GM19324 (cell line): Measurements from ENCODE around the gene CHAF1B.
A peak's percentile ranks its signal among the peaks of the same experiment; 100 is the strongest.

Experiments used
- ATAC-seq: cut with Tn5 transposase; IDR thresholded peaks from one replicate; pipeline ENCODE4 v1.9.1; 2021; ENCODE audit warnings: mild to moderate bottlenecking, moderate library complexity; ENCODE audit not compliant: unreplicated experiment, low FRiP score

Gene CHAF1B

GRCh38 chr21:36423771-36424433 is 38.7 kb downstream of the CHAF1B start:
- no peak for ATAC-seq

DNA sequence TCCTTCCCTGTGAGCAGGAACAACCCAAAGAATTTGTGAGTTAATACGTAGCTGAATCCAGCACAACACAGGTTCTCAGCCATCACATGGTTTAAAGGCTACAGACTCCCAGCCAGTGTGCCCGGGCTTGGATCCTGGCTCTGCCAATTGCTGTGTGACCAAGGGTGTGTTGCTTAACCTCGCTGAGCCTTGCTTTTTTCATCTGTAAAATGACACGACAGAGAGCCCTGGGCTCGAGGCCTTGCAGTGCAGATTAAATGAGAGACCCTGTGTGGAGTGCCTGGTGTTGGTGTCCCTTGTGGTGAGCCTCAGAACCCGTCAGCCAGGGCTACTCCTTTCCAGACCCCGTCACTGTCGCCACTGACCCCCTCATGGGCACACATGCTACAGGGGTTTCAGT is 39.4 kb downstream of the CHAF1B start:
- ATAC-seq, result no peak

DNA sequence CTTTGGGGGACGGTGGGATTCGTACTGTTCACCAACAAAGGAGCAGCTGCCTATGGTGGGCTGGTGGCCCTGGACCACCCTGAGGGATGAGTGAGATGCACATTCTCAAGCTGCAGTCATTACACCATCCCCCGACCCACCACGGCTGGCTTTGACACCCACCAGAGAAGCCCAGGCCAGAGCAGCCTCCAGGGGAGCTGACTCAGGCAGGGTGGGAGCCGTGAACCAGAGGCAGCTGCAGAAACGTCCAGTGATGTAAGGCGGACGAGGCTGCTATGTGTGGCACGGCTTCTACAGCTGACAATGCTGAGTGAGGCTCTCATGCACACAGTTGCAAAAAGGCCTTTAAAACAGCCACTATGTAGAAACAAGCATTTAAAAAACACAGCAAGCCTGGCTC is 40.1 kb downstream of the CHAF1B start:
- no peak for ATAC-seq

DNA sequence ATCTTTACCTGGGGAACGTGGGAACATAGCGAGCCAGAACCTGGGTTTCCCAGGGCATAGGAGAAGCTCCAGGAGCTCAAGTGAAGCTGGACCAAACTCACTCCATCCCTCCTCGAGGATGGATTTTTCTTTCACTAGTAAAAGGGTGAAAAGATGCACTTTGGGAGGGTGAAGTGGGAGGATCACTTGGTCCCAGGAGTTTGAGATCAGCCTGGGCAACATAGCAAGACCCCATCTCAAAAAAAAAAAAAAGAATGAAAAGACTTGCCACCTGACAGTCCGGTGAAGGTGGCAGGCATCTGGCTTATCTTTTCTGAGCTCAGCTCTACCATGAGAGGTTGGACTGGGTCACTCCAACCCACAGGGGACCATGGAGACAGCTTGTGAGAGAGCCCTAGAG is 42.3 kb downstream of the CHAF1B start:
- no peak for ATAC-seq

DNA sequence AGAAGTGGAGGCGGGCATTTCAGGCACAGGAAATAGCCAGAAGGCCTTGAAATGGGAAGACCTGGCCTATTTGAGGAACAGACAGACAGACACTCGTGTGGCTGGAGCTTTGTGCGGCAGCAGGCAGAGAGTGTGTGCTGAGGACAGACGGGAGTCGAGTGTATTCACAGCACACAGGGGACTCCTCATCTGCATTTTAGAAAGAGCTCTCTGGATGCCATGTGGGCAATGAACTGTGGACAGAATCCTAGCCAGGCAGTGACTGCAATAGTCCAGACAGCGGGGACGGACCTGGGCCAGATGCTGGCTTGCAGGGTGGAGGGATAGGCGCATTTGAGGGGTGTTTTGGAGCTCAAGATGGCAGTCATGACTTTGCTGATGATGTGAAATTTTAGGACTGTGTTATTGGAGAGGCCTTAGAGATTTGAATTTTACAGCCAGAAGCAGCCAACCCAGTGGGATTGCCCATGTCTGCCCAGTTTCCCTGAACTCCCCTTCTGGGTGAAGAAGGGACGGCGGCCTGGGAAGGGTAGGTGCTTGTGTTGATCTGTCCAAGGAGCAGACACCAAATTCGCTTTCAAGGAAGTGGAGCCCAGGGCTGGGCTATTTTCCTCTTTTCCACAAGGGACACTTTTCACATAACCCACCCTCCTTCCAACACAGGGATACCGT is 43.7 kb downstream of the CHAF1B start:
- ATAC-seq, result no peak

DNA sequence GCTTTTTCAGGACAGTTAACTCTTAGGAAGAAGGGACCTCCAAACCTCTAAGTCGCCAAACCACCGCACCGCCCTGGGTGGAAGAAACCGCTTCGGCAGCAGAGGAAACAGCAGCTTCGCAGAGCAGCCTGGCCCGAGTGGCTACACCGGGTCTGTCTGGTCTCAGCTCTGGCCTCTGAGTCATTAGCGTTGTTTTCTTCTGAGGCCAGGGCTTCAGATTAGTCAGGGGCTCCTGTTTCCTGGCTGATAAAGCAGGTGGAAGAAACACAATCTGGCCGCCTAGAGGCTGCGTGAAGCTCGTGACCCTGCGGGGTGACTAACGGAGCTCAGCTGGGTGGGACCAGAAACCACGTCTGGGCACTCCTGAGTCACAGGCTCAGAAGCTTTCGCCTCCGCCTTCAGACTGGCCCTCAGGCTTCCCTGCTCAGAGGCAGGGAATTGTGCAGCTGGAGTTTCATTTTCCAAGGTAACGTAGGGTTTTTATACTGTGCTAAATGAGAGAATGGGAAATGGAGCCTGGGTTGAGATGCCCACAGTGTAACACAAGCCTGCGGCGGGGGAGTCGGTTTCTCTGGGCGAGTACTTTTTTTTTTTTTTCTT is 44.9 kb downstream of the CHAF1B start:
- ATAC-seq, result peak; percentile 58

DNA sequence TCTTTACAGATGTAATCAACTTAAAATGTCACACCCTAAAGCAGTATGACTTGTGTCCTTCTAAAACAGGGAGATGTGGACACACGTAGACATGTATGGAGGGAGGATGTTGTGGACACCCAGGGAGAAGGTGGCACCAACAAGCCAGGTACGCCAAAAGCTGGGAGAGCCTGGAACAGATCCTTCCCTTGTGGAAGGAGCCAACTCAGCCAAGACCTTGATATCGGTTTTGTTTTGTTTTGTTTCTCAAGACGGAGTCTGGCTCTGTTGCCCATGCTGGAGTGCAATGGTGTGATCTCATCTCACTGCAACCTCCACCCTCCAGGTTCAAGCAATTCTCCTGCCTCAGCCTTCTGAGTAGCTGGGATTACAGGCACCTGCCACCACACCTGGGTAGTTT is 45.6 kb downstream of the CHAF1B start:
- ATAC-seq, result no peak

- no peak for ATAC-seq
Observed at GRCh38 chr21:36431252-36431651, 46.1 kb downstream of the CHAF1B start.

- no peak for ATAC-seq
Observed at GRCh38 chr21:36433059-36433709, 48.0 kb downstream of the CHAF1B start.

DNA sequence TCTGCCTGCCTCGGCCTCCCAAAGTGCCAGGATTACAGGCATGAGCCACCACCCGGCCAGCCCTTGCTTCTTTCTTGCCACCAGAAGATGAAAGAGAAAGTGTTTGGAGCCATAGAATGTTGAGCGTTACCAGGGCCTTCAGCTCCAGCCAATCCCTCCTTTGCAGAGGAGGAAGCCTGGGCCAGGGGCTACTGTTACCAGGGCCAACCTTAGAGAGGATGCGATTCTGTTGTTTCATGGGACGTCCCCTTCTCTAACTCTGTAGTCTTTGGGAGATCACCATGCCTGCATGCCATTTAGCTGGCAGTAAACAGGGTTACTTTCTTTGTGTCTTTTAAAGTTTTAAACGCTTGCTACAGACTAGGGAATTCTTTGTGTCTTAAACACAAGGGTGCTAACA is 49.0 kb downstream of the CHAF1B start:
- ATAC-seq, result no peak

GRCh38 chr21:36436829-36437744 is 51.9 kb downstream of the CHAF1B start:
- ATAC-seq, result no peak

GRCh38 chr21:36437745-36438128 is 52.5 kb downstream of the CHAF1B start:
- no peak for ATAC-seq

- ATAC-seq, result no peak
Observed at GRCh38 chr21:36441715-36442114, 56.5 kb downstream of the CHAF1B start.

- ATAC-seq, result no peak
Observed at GRCh38 chr21:36446301-36446700, 61.1 kb downstream of the CHAF1B start.

DNA sequence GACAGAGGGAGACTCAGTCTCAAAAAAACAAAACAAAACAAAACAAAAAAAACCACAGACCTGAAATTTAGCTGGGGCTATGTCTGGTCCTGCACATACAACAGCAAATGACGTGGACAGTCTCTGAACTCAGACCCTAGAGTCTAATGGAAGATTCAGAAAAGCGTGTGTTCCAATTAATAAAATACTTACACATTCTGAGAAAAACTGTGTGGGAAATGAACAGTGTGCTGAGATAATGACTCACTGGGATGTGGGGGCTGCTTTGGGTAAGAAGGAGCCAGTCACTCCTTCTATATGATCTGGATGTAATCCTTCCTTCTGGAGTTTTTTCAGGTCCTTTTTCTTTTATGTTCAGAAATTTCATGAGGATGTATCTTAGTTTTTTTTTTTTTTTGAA is 65.3 kb downstream of the CHAF1B start:
- no peak for ATAC-seq

DNA sequence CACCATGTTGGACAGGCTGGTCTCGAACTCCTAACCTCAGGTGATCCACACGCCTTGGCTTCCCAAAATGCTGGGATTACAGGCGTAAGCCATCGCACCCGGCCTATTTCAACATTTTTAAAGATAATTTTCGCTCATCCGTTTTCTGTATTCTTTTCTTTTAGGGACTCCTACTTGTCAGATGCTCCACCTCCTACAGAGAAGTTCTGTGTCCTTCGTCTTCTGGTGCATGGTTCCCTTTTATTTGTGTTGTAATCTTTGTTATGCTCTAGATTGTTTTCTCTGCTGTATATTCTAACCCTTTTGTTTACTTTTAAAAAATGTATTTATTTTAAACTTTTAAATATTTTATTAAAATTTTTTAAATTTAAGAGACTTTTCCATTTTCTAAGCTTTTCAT is 66.3 kb downstream of the CHAF1B start:
- ATAC-seq, result no peak

DNA sequence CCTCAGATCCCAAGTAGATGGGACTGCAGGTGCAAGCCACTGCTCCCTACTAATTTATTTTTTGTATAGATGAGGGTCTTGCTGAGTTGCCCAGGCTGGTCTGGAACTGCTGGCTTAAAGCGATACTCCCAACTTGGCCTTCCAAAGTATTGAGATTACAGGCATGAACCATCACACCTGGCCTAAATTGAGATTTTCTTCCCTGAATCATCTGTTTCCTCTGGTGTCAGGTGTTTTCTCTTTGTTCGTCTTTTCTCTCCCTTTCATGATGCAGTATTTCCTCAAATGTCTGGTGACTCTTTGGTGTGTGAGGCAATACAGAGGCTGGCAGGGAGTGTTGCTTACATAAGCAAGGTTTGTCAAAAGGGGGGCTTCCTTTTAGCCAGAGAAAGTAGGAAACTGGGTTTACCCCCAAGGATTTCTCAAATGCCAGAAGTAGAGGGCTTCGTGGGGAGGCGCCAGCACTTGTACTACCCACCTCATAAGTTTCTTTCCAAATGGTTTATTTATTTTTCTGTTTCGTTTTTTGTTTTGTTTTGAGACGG is 67.2 kb downstream of the CHAF1B start:
- no peak for ATAC-seq

GRCh38 chr21:36454093-36454531 is 68.9 kb downstream of the CHAF1B start:
- ATAC-seq, result no peak

GRCh38 chr21:36454706-36455105 is 69.5 kb downstream of the CHAF1B start:
- ATAC-seq, result no peak

- ATAC-seq, result no peak
Observed at GRCh38 chr21:36456729-36457414, 71.7 kb downstream of the CHAF1B start.
